Inflammatory macrophage treated with lipopolysaccharide for 4 hours (primary cell): ENCODE results near the gene PRAMEF14.
"Not testable (repeated sequence)": the region's sequence is repeated elsewhere in the genome, so short reads cannot be mapped to it uniquely, and the experiment has no call there.

Experiments
- DNase-seq: peaks from one replicate; pipeline ENCODE4 v3.0.0-alpha.2; 2020

PRAMEF14 gene, protein sequence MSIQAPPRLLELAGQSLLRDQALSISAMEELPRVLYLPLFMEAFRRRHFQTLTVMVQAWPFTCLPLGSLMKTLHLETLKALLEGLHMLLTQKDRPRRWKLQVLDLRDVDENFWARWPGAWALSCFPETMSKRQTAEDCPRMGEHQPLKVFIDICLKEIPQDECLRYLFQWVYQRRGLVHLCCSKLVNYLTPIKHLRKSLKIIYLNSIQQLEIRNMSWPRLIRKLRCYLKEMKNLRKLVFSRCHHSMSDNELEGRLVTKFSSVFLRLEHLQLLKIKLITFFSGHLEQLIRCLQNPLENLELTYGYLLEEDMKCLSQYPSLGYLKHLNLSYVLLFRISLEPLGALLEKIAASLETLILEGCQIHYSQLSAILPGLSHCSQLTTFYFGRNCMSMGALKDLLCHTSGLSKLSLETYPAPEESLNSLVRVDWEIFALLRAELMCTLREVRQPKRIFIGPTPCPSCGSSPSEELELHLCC

DNA sequence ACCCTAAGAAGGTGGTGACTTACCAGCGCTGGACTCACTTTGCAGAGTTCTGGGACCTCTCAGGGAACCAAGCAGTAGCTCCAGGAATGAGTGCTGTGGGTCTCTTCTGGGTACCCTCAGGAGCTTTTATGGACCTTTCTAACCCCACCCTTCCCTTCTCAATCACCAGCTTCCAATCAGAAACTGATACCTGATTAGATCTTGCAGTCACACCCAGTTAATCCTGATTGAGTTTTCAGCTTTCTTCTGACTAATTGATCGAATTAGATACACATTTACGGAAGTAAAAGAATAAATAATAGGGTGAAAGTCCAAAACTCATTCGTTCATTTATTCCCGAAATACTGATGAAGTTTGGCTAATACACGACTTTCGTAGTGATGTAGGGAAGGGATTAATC lies at the start of gene PRAMEF14:
PRAMEF14 (minus strand) TSS at position 101 of the 400 bp plus-strand sequence. CDS start 1,820 bp downstream, outside the sequence.
- DNase-seq, result not testable (repeated sequence)

DNA sequence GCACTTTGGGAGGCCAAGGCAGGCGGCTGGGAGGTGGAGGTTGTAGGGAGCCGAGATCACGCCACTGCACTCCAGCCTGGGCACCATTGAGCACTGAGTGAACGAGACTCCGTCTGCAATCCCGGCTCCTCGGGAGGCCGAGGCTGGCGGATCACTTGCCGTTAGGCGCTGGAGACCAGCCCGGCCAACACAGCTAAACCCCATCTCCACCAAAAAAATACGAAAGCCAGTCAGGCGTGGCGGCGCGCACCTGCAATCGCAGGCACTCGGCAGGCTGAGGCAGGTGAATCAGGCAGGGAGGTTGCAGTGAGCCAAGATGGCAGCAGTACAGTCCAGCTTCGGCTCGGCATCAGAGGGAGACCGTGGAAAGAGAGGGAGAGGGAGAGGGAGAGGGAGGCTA lies 48.4 kb upstream of the PRAMEF14 start:
- DNase-seq, result not testable (repeated sequence)

DNA sequence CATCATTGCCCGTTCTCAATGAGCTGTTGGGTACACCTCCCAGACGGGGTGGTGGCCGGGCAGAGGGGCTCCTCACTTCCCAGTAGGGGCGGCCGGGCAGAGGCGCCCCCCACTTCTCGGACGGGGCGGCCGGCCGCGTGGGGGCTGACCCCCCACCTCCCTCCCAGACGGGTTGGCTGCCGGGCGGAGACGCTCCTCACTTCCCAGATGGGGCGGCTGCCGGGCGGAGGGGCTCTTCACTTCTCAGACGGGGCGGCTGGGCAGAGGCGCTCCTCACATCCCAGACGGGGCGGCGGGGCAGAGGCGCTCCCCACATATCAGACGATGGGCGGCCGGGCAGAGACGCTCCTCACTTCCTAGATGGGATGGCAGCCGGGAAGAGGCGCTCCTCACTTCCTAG lies 47.8 kb upstream of the PRAMEF14 start:
- not testable (repeated sequence) for DNase-seq

DNA sequence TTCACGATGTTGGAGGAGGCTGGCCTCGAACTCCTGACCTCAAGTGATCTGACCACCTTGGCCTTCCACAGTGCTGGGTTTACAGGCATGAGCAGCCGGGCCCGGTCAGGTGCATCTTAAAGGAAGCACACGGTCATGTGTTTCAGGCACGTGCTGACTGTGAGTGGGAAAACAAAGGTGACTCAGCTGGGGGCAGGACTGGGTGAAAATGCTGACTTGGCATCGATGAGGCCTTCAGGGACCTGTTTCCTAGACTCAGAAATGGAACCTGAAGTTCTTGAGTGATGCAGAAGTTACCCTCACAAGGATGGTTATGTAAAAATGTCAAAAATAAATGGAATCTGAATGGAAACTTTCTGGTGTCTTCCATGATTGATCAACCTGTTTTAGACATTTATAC lies 46.1 kb upstream of the PRAMEF14 start:
- not testable (repeated sequence) for DNase-seq

DNA sequence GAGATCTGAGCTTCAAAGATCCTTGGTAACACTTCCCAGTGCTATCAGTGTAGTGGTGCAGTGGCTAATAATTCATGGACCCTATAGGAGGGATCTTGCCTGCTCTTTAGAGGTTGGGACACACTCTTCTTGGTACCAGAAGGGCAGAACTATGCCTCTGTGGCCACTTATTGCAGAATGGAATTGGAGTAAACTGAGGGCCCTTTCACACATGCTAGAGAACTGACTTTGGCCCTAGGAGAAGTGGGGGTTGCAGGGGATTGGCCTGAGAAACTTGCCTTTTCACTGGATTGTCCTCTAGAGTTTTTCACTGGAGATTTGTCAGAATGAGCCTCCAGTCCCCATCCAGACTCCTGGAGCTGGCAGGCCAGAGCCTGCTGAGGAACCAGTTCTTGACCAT lies 42.4 kb upstream of the PRAMEF14 start, which contains the start of gene PRAMEF17:
PRAMEF17 (plus strand) TSS at position 301 of the 400 bp plus-strand sequence; CDS start at position 327, 26 bp downstream.
- not testable (repeated sequence) for DNase-seq

DNA sequence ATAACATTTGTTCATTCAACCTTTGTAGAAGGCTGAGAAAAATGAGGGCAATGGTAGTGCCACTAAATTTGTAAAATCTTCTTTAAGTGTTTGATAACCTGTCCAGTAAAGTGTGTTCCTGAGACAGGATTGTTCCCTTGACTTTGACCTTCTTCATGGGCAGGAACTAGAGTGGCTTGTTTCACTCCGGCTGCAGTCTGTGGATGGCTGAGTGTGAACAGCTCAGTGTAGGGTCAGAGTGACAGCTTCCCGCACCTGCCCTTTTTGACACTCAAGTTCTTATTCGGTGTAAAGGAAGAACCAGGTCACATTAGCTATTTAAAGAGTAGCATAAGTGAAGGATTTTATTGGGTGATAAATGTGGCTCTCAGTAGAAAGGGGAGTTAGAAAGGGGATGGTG lies 33.4 kb upstream of the PRAMEF14 start:
- DNase-seq, result not testable (repeated sequence)

DNA sequence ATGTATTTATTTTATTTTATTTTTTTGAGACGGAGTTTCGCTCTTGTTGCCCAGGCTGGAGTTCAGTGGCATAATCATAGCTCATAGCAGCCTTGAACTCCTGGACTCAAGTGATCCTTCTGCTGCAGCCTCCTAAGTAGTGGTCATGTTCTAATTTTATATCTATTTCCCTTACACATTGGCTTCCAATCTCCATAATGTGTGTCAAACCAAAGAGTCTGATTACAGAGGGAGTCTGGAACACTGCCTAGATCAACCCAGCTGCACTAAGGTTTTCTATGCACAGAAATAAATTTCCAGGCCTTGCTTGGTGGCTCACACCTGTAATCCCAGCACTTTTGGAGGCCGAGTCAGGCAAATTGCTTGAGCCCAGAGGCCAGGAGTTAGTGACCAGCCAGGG lies 32.0 kb upstream of the PRAMEF14 start:
- not testable (repeated sequence) for DNase-seq

DNA sequence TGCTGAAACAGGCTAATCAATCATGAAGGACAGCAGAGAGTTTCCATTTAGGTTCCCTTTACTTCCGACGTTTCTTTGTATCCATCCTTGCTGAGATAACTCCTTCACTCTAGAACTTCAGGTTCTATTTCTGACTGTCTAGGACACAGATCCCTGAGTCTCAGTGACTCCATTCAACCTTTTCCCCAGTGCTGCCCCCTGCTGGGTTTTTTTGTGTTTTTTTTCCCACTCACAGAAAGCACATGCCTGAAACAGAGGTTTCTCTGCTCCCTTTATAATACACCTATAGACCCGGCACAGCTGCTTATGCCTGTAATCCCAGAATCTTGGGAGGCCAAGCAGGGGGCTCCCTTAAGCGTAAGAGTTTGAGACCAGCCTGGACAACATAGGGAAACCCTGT lies 21.6 kb upstream of the PRAMEF14 start:
- DNase-seq, result peak; percentile 16

DNA sequence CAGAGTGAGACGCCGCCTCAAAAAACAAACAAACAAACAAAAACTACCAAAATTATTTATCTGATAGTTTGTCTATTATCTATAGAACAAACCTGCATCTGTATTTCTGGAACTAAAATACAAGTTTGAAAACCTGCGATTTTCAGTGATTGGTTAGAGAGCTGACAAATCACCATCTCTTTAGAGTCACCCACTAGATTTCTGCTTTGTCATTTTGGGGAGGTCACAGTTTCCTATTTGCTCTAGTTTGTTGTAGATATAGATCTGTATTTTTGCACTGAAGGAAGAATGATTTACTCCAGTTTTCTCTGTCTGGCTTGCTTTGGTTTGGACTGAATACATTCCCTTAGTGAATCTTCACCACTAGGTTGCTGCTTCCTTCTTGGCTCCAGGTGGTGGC lies 19.6 kb upstream of the PRAMEF14 start:
- not testable (repeated sequence) for DNase-seq

DNA sequence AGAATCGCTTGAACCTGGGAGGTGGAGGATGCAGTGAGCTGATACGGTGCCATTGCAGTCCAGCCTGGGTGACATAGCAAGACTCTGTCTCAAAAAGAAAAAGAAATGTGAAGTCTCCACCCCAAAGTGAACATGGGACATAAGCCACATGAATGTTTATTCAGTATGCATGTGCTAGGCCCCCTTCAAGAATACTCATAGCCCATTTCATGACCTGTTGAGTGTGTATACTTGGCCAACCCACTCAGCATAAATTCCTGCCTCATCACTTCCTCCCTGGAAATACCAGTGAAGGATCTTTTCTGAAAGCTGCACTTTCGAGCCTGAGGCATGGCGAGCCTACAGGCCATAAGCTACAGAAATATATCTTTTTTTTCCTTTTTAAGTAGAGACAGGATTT lies 18.0 kb upstream of the PRAMEF14 start:
- DNase-seq, result not testable (repeated sequence)

DNA sequence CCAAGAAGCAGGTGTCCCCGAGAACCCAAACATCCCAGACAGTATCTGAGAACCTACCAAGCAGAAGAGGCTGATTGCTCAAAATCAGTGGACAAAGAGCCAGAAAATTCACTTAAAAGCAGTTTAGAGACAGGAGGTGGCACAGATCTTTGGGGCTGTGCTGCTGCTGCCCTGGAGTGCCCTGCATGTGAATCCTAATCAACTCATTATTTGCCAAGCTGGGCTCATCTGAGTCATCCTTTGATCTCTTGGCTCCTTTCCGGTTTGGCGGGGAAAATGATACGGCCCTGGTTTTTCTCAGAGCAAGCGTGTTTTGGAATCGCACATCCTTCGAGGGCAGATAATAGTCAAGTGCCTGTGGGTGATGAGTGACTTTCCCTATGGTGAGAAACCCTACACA lies 15.4 kb upstream of the PRAMEF14 start:
- DNase-seq, result not testable (repeated sequence)

DNA sequence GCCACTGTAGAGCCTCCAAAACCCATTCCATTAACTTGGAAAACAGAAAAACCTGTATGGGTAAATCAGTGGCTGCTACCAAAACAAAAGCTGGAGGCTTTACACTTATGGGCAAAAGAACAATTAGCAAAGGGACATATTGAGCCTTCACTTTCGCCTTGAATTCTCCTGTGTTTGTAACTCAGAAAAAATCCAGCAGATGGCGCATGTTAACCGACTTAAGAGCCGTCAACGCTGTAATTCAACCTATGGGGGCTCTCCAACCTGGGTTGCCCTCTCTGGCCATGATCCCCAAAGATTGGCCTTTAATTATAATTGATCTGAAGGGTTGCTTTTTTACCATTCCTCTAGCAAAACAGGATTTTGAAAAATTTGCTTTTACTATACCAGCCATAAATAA lies 9.8 kb upstream of the PRAMEF14 start:
- DNase-seq, result peak; percentile 47

DNA sequence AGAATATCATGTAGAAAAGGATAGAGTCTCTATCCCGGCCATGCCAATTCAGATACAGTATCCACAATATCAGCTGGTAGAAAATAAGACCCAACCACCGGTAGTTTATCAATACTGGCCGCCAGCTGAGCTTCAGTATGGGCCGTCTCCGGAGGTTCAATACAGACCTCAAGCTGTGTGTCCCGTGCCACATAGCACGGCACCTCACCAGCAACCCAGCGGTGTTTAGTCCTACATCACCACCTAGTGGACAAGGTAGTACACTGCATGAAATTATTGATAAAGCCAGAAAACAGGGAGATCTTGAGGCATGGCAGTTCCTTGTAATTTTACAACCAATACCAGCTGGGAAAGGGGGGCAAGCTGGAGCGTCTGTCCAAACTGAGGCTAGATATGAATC lies 7.5 kb upstream of the PRAMEF14 start:
- not testable (repeated sequence) for DNase-seq

DNA sequence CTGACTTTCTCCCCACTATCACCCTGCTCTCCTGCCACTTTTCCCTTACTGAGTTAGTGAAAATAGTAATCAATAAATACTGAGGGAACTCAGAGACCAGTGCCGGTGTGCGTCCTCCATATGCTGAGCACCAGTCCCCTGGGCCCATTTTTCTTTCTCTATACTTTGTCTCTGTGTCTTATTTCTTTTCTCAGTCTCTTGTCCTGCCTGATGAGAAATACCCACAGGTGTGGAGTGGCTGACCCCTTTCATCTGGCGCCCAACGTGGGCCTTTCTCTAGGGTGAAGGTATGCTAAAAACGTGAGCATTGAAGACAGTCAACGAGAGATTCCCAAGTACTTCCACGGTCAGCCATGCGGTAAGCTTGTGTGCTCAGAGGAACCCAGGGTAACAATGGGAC lies 6.5 kb upstream of the PRAMEF14 start:
- DNase-seq, result not testable (repeated sequence)

DNA sequence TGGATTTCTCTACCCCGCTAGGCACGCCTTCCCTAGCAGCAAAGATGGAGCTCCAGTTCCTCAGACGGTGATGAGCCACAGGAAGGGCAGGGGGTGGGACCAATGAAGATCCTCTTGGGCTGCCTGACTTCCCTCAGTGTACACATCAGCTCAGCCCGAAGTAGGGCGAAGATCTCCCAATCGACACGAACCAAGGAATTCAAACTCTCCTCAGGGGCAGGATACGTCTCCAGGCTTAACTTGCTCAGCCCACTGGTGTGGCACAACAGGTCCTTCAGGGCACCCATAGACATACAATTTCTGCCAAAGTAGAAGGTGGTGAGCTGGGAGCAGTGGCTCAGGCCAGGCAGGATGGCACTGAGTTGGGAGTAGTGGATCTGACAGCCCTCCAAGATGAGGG lies 4.4 kb downstream of the PRAMEF14 start:
- DNase-seq, result not testable (repeated sequence)

DNA sequence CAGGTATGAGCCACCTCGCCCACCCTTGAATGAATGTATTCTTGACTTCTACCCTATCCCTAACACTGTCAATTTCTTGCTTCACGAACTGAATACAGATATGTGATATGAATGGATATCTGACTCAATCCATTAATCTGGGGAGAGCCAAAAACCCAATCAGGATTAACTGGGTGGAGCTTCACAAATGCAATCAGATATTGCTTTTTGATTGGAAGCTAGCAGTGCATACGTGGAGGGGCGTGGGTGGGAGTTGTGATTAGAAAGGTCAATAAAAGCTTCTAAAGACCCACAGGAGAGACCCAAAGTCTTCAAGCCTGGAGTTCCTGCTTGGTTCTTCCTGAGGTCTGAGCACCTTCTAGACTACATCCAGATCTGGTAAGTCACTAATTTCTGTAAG lies 31.7 kb downstream of the PRAMEF14 start, which contains the start of gene PRAMEF15:
PRAMEF15 (plus strand) TSS at position 301 of the 400 bp plus-strand sequence. CDS start 2,827 bp downstream, outside the sequence.
- not testable (repeated sequence) for DNase-seq

DNA sequence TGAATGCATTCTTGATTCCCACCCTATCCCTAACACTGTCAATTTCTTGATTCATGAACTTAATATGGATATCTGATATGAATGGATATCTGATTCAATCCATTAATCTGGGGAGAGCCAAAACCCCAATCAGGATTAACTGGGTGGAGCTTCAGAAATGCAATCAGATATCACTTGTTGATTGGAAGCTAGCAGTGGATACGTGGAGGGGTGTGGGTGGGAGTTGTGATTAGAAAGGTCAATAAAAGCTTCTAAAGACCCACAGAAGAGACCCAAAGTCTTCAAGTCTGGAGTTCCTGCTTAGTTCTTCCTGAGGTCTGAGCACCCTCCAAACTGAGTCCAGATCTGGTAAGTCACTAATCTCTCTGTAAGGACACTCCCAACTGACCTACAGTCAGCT lies 43.7 kb downstream of the PRAMEF14 start, which contains the start of gene PRAMEF33:
PRAMEF33 (plus strand) TSS at position 301 of the 400 bp plus-strand sequence. CDS start 2,416 bp downstream, outside the sequence.
- not testable (repeated sequence) for DNase-seq

DNA sequence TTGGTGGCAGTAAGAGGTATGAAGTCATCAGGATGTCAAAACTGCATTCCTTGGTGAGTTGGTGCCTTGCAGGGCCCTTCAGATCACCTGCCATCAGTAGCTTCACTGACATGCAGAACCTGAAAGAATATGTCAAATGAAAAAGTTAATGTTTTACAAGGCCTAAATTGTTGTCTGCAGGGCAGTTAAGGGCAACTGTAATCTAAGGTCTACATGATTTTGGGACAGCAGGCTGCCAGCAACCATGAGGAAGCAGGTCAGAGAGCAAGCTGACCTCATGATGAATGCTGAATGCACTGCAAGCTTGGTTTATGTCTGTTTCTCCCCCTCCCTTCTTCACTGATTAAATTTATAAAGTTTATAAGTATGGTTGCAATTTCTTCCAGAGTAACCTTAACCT lies 44.7 kb downstream of the PRAMEF14 start:
- DNase-seq, result not testable (repeated sequence)

DNA sequence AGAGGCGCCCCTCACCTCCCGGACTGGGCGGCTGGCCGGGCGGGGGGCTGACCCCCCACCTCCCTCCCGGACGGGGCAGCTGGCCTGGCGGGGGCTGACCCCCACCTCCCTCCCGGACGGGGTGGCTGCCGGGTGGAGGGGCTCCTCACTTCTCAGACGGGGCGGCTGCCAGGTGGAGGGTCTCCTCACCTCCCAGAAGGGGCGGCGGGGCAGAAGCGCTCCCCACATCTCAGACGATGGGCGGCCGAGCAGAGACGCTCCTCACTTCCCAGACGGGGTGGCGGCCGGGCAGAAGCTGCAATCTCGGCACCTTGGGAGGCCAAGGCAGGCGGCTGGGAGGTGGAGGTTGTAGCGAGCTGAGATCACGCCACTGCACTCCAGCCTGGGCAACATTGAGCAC lies 48.2 kb downstream of the PRAMEF14 start:
- not testable (repeated sequence) for DNase-seq

DNA sequence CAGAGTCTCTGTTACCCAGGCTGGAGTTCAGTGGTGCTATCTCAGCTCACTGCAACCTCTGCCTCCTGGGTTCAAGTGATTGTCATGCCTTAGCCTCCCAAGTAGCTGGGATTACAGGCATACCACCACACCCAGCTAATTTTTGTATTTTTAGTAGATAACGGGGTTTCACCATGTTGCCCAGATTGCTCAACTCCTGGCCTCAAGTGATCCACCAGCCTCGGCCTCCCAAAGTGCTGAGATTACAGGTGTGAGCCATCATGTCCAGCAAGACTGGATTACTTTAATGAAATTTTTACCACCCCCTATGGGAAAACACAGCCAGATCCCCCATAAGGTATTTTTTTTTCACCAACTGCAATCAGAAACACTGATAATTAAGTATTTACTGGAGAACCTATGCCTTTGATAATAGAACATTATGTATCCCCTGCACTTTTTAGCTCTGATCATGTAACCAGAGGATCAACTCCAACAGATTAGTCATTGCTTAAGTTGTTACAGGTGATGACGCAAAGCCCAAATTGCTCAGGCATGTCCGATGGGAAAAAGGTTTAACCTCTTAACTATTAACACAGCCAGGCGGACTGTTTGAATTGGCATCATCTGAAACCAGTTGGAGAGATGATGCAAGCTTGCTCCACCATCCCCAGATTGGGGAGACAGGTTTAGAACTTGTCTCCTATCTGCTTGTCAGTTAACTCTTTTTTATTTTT lies 49.6 kb downstream of the PRAMEF14 start:
- DNase-seq, result not testable (repeated sequence)
